ENCODE results near the gene TUT7.
"Not testable (repeated sequence)": the region's sequence is repeated elsewhere in the genome, so short reads cannot be mapped to it uniquely, and the experiment has no call there.

TUT7 gene

DNA sequence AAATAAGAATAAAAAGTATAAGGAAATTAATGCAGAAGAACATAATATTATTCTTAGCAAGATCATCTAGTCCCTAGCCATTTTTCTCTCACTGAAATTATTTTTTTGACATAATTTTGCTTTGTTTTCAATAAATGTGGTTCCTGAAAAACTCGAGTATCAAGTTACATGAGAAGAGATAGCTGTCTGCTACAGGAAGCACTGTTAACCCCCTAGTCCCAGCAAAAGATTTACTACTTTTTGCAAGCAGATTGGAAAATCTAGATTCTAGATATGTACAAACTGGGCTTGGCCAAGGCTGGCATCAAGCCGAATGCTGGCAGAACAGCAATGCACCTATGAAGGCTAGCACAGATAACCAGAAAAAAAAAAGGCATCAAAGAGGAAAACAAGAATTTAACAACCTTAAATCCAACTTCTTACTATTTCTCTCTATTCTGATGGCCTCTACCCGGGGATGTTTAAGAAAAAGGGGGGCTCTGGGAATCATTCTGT, 49.9 kb downstream of the TUT7 start:
- no peak for DNase-seq (ENCODE audit: low read depth, low spot score)

- DNase-seq (ENCODE audit: low read depth, low spot score), result no peak
These were observed 50.8 kb downstream of the TUT7 start for GRCh38 chr9:86303316-86303975.

DNA sequence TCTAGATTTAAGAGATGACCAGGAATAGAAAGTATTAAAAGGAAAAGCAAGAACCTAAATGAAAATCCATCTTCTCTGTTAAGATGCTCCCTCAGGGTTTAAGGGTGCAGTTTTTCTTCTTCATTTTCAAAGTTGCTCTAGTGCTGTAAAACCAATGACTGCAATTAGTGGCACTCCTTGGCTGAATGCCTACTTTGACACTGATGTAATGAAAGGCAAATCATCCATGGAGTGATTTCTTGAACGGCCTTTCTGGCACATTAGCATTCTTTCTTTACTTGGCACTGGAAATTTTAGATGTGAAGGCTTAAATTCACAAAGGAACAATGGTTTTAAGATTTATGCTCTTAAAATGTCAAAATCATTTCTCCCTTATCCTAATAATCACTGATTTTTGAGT, 52.5 kb downstream of the TUT7 start:
- DNase-seq (ENCODE audit: low read depth, low spot score), result no peak

DNA sequence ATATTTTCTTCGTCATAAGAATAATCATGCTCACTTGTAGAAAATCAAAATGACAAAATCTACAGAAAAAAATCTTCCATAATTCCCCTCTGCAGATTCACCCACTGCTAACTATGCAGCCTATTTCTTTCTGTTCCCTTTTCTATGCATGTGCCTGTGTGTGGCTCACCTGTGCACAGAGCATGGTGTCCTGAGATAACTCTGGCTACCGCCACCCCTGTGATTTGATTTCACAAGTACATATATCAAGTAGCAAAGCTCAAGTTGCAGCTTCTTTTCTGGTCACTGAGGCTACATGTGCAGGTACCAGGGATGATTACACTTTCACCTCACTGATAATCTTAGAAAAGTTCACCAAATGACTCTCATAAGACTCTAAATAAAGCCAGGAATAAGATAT, 53.5 kb downstream of the TUT7 start:
- DNase-seq (ENCODE audit: low read depth, low spot score), result no peak

- no peak for DNase-seq (ENCODE audit: low read depth, low spot score)
These were observed 55.3 kb downstream of the TUT7 start for GRCh38 chr9:86298873-86299272.

DNA sequence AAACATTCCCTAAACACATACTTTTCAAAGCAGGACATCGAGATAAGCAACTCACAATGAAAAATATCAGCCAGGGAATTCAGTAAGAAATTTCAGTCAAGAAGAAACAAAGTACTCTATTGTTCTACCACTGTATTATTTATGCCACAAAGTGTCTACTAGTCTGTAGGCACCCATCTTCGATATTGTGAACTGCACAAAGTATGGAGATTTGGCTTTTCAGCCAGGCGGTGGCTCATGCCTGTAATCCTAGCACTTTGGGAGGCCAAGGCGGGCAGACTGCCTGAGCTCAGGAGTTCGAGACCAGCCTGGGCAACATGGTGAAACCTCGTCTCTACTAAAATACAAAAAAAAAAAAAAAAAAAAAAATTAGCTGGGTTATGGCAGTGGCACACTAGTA, 63.9 kb downstream of the TUT7 start:
- not testable (repeated sequence) for DNase-seq (ENCODE audit: low read depth, low spot score)

- no peak for DNase-seq (ENCODE audit: low read depth, low spot score)
These were observed 65.6 kb downstream of the TUT7 start for GRCh38 chr9:86288499-86289198.

GRCh38 chr9:86287013-86287412, 67.2 kb downstream of the TUT7 start:
- DNase-seq (ENCODE audit: low read depth, low spot score), result no peak

GRCh38 chr9:86286278-86286677, 67.9 kb downstream of the TUT7 start:
- DNase-seq (ENCODE audit: low read depth, low spot score), result no peak

- no peak for DNase-seq (ENCODE audit: low read depth, low spot score)
These were observed 68.9 kb downstream of the TUT7 start for GRCh38 chr9:86285261-86285660.

DNA sequence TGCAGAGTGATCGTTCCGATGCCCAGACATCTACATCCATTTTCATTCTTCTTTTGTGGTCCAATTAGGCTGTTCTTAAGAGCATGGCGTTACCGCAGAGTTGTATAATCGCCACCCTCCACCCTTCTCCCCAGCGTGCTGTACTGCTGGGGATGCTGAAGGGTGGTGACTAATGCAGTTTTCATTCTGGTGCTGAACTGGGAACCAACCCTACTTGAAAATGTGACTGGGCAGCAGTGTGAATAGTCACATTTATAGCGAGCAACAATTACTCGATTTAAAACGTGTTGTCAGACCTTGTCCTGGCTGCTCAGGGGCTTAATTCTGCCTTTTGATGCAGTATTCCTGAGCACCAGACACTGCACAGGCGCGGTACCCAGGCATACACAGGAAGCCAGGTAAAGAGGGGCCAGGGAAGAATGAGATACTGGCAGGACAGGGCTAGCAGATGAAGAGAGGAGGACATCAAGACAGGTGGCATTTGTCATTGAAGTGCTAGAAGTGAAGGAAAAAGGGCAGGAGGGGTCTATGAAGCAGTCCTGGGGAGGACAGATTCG, 71.2 kb downstream of the TUT7 start:
- DNase-seq (ENCODE audit: low read depth, low spot score), result peak; percentile 31

DNA sequence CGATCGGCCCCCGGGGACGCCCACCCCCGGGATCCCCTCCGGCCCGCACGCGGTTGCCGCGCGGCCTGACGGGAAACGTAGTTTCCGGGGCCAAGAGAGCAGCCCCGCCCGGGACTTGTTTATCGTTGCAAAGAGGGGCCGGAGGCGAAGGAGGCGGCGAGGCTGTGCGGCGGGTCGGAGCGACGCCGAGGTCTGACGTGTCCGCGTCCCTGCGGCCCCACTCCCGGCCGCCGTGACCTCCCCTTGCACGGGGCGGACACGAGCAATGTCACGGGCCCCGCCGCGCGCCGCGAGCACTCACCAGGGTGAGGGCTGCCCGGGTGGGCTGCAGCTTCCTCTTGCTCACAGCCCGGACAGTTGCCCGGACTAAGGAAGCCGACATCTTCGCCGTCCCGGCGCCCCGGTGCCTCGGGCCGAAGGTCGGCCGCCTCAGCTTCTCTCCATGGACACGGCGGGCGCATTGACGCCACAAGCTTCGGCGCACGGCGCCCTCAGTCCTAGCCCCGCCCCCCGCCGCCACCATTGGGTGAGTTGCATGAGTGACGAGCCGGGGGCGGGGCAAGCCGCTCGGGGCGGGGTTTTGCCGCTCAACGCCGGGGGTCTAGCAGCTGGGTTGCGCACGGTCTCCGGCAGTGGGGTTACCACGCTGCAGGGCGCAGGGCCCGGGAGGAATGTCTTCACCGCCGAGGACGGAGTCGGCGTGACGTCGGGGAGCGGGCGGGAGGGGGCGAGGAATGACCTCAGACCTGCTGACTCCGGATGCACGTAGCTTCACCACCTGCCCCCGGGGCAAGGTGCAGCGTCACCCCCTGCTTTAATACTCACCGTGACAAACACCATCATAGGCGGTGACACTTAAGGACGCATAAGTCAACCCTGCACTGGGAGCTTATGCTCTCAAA, 71.9 kb downstream of the TUT7 start, which contains the start of gene ISCA1:
Gene ISCA1, minus strand, starts transcription at position 462 of the 902 bp plus-strand sequence. Its CDS starts 80 bp downstream, at position 382.
- DNase-seq (ENCODE audit: low read depth, low spot score), result peak; percentile 85

GRCh38 chr9:86281593-86282076, 72.6 kb downstream of the TUT7 start:
- no peak for DNase-seq (ENCODE audit: low read depth, low spot score)

DNA sequence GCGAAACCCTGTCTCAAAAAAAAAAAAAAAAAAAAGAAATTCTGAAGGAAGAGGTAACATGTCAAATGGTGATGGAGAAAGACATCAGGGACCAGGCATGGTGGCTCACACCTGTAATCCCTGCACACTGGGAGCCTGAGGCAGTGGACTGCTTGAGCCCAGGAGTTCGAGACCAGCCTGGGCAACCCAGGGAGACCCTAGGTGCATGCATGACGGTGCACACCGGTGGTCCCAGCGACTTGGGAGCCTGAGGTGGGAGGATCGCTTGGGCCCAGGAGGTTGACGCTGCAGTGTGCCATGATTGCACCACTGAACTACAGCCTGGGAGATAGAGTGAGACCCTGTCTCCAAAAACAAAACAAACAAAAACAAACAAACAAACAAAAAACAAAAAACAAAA, 73.6 kb downstream of the TUT7 start:
- DNase-seq (ENCODE audit: low read depth, low spot score), result no peak

GRCh38 chr9:86279839-86280238, 74.4 kb downstream of the TUT7 start:
- no peak for DNase-seq (ENCODE audit: low read depth, low spot score)

DNA sequence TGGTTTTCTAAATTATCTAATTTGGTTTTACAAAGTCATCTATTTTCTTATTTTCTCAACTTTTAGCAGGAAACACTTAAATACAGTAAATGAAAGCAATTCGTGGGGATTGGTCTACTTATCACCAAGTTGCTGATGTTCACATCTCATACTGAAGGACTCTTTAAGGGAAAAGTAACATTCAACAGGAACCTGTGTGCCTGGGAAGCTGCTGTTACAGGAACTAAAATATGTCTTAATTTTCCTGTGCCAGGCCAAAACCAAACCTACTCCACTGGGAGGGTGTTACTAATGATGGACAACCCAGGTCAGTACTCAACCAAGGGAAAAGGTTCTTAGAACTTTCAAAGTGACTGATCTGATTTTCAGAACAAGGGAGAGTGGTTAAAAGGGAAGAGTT, 77.1 kb downstream of the TUT7 start:
- no peak for DNase-seq (ENCODE audit: low read depth, low spot score)

- no peak for DNase-seq (ENCODE audit: low read depth, low spot score)
These were observed 78.2 kb downstream of the TUT7 start for GRCh38 chr9:86275962-86276361.

DNA sequence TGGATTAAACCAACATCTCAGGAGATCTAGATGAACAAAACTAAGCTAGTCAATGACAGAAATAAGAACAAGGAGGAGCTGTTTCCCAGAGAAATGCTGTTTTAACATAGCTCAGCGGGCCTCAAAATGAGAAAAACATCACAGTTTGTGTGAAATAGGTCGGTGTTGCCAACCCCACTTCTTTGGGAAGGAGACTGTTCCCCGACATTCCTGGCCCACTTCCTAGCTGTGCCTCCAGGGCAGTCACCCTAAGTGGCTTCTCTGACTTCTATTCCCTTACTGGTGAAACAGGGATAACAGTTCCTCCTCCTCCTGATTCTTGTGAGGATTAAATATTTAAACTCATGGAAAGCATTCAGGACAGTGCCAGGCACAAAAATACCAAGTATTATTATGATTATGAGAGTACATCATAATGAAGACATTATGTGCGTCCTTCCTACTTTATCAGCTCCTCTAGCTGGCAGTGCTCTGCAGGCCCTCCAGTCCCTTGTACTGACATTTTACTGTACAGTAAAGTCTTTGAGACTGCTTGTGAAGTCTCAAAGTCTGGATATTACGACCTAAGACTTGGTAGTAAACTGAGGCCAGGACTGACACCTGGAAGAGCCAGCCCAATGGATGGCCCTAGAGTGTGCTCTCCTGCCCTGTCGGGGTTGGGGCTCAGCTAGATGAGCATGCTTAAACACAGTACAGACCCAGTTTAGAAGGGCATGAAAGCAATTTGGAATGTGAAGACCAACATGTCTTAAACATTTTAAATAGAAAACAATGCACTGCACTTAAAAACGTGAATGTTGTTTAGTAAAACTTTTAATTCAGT, 79.2 kb downstream of the TUT7 start:
- DNase-seq (ENCODE audit: low read depth, low spot score), result no peak

- DNase-seq (ENCODE audit: low read depth, low spot score), result no peak
These were observed 82.0 kb downstream of the TUT7 start for GRCh38 chr9:86272221-86272620.

DNA sequence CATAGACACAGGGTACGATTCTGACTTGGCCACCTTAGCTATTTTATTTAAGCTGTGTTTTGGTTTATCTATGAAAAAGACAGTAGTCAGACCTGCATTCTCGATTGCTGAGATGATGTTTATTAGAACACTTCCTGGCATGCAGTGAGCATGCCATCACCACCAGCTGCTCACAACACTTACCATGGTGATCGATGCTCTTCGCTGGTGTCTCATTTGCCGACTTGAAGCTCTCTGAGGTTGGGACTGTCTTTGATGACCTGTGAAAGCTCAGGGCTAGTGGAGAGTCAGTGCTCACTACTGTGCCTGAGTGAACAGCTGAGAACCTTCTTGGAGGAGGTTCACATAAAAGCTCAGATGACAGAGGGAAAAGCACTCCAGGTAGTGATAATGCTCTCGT, 90.3 kb downstream of the TUT7 start:
- DNase-seq (ENCODE audit: low read depth, low spot score), result no peak

- DNase-seq (ENCODE audit: low read depth, low spot score), result no peak
These were observed 91.7 kb downstream of the TUT7 start for GRCh38 chr9:86262492-86262891.

Data from smooth muscle cell of the brain vasculature (primary cell).